ENCODE data around the gene HYDIN. TPM values are rescaled to one million over a fixed set of nuclear protein-coding genes. Genes with fewer than 3 reads are reported as not detected.

The HYDIN gene
- total and polyA plus RNA-seq, 9 of the 15 experiments (the other 6 are each of a cell fraction or from before 2014, with no cell fraction given): 0.08 to 0.43 (median 0.14) TPM; not detected in 1

- TF ChIP-seq ZNF280A (IDR thresholded peaks at IDR 0.05; ENCODE audit: low read depth, partially characterized antibody): no peak
- TF ChIP-seq ZNF282 (CRISPR knock-in tag; IDR thresholded peaks at IDR 0.05): no peak
- peak; percentile 58; the same call in 1 of the 2 replicates for TF ChIP-seq MECOM (CRISPR knock-in tag; IDR thresholded peaks at IDR 0.05)
- peak; percentile 47; the same call in 1 of the 2 replicates for TF ChIP-seq DEAF1 (CRISPR knock-in tag; IDR thresholded peaks at IDR 0.05)
- TF ChIP-seq NRF1 (conservative IDR thresholded peaks at IDR 0.05 in 1 of 2, IDR thresholded peaks at IDR 0.05 in 1 of 2): peak; percentile 51 to 69; a peak in 2 of 4 replicates
- TF ChIP-seq MYNN (IDR thresholded peaks at IDR 0.05): peak; percentile 49; the same call in 1 of the 2 replicates
- no peak for TF ChIP-seq MYNN (CRISPR knock-in tag; IDR thresholded peaks at IDR 0.05)
- 0 out of 2 replicates have a peak, but pooled peaks have one; percentile 29 for TF ChIP-seq ZEB2 (IDR thresholded peaks at IDR 0.05)
- peak; percentile 47; the same call in 1 of the 2 replicates for TF ChIP-seq CTBP1 (IDR thresholded peaks at IDR 0.05; ENCODE audit: borderline replicate concordance)
- no peak for TF ChIP-seq BDP1 (IDR thresholded peaks at IDR 0.05; ENCODE audit: insufficient read depth, insufficient read length)
- TF ChIP-seq ZBTB7A (IDR thresholded peaks at IDR 0.05; ENCODE audit: borderline replicate concordance, control insufficient read depth, low read depth, low read length): peak; percentile 38; the same call in 1 of the 2 replicates
- peak; percentile 57 for TF ChIP-seq DPF2 (IDR thresholded peaks at IDR 0.05)
- no peak for TF ChIP-seq RFX7 (CRISPR knock-in tag; IDR thresholded peaks at IDR 0.05)
- no peak for TF ChIP-seq HOXB6 (CRISPR knock-in tag; IDR thresholded peaks at IDR 0.05; ENCODE audit: borderline replicate concordance)
- TF ChIP-seq SMARCE1 (IDR thresholded peaks at IDR 0.05): 0 out of 2 replicates have a peak, but pooled peaks have one; percentile 36
- TF ChIP-seq STAG1 (CRISPR knock-in tag; IDR thresholded peaks at IDR 0.05; ENCODE audit: borderline replicate concordance): peak; percentile 83; the same call in 1 of the 2 replicates
- TF ChIP-seq ZMIZ1 (IDR thresholded peaks at IDR 0.05; ENCODE audit: low read depth in 2 of 2, low read length in 2 of 2): 0 out of 4 replicates have a peak, but pooled peaks of 1 of the 2 experiments have one; percentile 37
Measured at GRCh38 chr16:70770626-70771552, 459.6 kb downstream of the HYDIN start (continued).
